GM10266 (cell line): ENCODE results near the gene YAF2.

ENCODE experiments used
- DNase-seq: peaks from one replicate; pipeline ENCODE4 v3.0.0; 2012; ENCODE audit errors: extremely low spot score
- TF ChIP-seq, protein P1 (sequence below): IDR thresholded peaks from 2 replicates; pipeline ENCODE4 v1.5.1; 2012; ENCODE audit warnings: mild to moderate bottlenecking, low read depth; ENCODE audit not compliant: control insufficient read depth, insufficient read depth; ENCODE audit errors: missing control alignments

Gene YAF2

GRCh38 chr12:42118136-42118879 lies 119.7 kb downstream of the YAF2 start:
- TF ChIP-seq, protein P1, sequence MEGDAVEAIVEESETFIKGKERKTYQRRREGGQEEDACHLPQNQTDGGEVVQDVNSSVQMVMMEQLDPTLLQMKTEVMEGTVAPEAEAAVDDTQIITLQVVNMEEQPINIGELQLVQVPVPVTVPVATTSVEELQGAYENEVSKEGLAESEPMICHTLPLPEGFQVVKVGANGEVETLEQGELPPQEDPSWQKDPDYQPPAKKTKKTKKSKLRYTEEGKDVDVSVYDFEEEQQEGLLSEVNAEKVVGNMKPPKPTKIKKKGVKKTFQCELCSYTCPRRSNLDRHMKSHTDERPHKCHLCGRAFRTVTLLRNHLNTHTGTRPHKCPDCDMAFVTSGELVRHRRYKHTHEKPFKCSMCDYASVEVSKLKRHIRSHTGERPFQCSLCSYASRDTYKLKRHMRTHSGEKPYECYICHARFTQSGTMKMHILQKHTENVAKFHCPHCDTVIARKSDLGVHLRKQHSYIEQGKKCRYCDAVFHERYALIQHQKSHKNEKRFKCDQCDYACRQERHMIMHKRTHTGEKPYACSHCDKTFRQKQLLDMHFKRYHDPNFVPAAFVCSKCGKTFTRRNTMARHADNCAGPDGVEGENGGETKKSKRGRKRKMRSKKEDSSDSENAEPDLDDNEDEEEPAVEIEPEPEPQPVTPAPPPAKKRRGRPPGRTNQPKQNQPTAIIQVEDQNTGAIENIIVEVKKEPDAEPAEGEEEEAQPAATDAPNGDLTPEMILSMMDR, result no peak
- no peak for DNase-seq

- TF ChIP-seq, protein P1, result no peak
- no peak for DNase-seq
These were observed 129.0 kb downstream of the YAF2 start for GRCh38 chr12:42109031-42109430.
